GM21737 (cell line): ENCODE measurements around the gene HJV.

Experiments used
- ATAC-seq: cut with Tn5 transposase; IDR thresholded peaks from one replicate; pipeline ENCODE4 v1.9.1; 2021; ENCODE audit warnings: mild to moderate bottlenecking, moderate library complexity; ENCODE audit not compliant: unreplicated experiment

Gene HJV

GRCh38 chr1:145994391-145995120 lies 27.0 kb downstream of the HJV start:
- no peak for ATAC-seq

DNA sequence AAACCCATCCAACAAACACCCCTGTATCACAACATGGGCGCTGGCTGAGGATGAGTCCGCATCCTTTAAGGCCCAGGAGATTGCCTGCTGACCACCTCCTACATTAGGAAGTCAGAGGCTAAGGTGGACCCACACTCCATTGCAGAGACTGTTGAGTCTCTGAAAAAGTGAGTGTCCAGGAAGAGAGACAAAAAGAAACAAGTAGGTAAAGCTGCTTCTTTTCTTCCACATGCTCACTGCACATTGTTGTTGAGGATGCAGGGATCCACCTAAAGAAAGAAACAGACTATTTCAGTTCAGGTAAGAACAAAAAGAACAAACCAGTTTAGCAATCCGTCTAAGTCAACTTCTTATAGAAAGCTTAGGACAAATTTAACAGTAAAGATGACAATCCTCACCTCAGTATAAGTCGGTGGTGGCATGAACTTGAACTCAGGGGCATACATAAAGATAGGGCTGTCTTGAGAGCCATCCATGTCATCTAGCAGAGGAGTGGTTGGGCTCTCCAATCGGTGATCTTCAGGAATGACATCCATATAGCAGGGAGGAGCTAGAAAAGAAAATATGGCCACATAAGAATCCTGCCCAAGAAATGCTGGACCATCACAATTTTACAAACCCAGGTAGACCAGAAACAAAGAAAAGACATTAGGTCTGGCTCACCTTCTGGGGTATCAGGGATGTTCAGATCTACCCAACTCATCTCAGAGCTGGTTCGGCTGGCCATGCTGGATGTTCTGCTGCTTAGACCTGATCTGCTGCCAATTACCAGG lies 27.7 kb downstream of the HJV start:
- no peak for ATAC-seq

GRCh38 chr1:145992958-145993617 lies 28.4 kb downstream of the HJV start:
- no peak for ATAC-seq

- no peak for ATAC-seq
Observed at GRCh38 chr1:145992502-145992936, 29.0 kb downstream of the HJV start.

- no peak for ATAC-seq
Observed at GRCh38 chr1:145991735-145992412, 29.7 kb downstream of the HJV start.

- no peak for ATAC-seq
Observed at GRCh38 chr1:145990249-145990855, 31.2 kb downstream of the HJV start.

GRCh38 chr1:145988773-145989172 lies 32.8 kb downstream of the HJV start:
- ATAC-seq, result no peak

- no peak for ATAC-seq
Observed at GRCh38 chr1:145987926-145988325, 33.6 kb downstream of the HJV start.

- no peak for ATAC-seq
Observed at GRCh38 chr1:145986551-145986950, 35.0 kb downstream of the HJV start.

GRCh38 chr1:145985502-145986439 lies 35.8 kb downstream of the HJV start:
- no peak for ATAC-seq

GRCh38 chr1:145985129-145985501 lies 36.4 kb downstream of the HJV start:
- no peak for ATAC-seq

DNA sequence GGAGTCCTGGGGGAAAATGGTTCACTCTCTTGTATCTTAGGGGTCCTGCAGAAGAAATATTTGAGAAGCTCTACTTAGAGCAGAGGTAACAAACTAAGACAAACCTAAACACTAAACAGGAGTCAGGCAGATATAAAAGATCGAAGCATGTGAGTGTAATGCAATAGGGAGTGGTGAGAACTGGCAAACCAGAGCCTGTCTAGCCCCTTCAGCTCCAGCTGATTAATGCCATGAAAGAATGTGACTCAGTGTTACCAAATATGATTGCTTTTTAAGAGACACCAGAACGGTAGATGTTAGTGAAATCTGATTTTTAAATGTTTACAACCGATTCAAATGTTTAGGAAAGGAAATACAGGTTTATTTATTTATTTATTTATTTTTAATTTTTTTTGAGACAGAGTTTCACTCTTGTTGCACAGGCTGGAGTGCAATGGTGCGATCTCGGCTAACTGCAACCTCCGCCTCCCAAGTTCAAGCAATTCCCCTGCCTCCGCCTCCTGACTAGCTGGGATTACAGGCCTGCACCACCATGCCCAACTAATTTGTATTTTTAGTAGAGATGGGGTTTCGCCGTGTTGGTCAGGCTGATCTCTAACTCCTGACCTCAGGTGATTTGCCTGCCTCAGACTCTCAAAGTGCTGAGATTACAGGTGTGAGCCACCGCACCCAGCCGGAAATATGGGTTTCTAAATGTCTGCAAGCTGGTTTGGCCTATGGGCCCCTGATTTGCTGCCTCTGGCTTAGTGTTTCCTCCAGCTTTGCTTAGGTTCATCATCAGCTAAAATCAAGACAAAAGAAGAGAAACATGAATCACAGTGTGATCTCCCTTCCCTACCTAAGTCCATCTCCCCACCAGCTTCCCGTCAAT lies 37.3 kb downstream of the HJV start:
- no peak for ATAC-seq

GRCh38 chr1:145983206-145983675 lies 38.3 kb downstream of the HJV start:
- no peak for ATAC-seq

GRCh38 chr1:145982010-145982723 lies 39.4 kb downstream of the HJV start:
- no peak for ATAC-seq

DNA sequence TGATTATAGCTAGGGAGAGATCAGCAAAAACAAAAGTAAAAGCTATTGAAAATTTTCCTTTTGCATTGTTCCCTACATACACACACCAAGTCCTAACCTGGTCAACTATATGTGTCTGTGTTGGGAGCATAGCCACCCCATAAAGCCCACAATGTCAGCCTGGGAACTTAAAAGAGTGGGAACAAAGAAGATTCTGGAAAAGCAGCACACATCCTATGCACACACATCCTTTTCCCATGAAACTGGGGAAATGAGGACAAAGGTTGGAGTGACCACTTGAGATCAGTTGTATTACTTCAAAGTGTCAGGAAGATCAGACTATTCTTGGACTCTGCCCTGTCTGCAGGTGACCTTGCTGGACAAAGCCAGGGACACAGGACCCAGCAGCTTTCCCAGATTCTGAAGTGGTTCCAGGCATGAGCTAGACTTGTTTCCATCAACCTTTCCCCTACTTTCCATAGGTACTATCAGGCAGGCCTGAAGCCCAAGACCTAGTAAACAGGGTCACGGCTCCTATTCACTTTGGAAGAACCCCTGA lies 41.0 kb downstream of the HJV start:
- no peak for ATAC-seq

DNA sequence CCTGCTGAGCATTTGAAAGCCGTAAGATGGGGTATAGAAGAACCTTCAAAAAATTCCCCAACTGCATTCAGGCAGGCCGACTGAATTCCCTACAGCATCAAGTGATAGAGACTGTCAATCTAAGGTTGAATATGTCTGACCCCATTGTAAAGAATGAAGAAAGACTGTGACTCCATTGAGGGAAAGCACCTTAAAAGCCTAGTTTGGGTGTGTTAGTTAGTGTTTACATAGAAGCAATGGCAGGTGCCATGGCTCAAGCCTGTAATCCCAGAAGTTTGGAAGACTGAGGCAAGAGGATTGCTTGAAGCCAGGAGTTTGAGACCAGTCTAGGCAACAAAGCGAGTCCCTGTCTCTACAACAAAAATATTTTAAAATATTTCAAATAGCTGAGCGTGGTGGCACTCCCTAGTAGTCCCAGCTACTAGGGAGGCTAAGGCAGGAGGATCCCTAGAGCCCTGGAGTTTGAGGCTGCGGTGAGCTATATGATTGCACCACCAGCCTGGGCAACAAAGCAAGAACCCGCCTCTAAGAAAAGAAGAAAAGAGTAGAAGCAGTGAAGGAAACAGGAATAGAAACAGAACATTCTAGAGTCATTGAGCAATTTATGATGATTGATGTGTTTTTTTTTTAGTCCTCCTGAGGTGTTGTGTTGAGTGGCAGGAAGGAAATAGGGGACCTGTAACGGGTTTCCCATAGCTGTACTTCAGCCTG lies 41.6 kb downstream of the HJV start:
- ATAC-seq, result no peak
